Measurements from ENCODE around the gene SCRN1.
"Not testable (repeated sequence)": the region's sequence is repeated elsewhere in the genome, so short reads cannot be mapped to it uniquely, and the experiment has no call there.

Gene SCRN1

DNA sequence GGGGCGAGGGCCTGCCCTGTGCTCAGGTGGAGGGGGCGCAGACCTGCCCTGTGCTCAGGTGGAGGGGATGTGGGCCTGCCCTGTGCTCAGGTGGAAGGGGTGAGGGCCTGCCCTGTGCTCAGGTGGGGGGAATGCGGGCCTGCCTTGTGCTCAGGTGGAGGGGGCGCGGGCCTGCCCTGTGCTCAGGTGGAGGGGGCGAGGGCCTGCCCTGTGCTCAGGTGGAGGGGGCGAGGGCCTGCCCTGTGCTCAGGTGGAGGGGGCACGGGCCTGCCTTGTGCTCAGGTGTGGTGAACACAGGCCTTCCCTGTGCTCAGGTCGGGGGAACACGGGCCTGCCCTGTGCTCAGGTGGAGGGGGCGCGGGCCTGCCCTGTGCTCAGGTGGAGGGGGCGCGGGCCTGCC is 98.8 kb downstream of the SCRN1 start:
- not testable (repeated sequence) for DNase-seq (ENCODE audit: low read depth, low spot score)

- no peak for DNase-seq (ENCODE audit: low read depth, low spot score)
Observed at GRCh38 chr7:29890251-29890650, 99.3 kb downstream of the SCRN1 start.

DNA sequence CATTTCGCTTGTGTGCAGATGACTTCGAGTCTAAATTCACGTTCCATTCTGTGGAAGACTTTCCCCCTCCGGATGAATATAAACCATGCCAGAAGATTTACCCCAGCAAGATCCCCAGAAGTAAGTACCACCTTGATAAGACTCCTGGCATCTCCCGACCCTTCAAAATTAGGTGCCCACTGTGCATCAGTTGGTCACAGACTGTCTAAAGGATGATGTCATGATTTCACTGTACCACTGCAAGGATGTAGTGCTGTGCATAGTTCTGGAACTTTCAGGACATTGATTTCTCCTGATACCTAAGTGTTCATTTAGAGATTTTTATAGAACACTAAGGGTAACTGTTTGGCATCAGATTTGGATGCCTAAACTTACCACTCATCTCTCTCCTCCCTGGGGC is 100.3 kb downstream of the SCRN1 start:
- DNase-seq (ENCODE audit: low read depth, low spot score): no peak

DNA sequence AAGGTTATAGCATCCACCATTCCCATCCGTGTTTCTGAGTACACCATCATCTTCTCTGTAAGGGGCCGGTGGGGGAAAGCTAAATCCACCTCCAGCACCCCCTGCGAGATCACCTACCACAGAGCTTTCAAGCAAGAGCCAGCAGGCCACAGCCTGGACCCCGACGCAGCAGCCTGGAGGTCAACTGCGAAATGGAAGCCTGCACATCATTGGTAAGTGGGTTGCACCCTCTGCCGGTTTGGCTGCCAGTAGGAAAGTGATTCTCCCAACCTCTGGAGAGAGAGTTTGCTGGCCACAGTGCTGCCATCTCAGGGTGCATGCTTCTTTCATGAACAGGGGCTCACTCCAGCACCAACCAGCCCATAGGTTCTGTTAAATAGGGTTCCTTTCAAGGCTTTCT is 101.6 kb downstream of the SCRN1 start:
- no peak for DNase-seq (ENCODE audit: low read depth, low spot score)

GRCh38 chr7:29886827-29887226 is 102.8 kb downstream of the SCRN1 start:
- DNase-seq (ENCODE audit: low read depth, low spot score): no peak

DNA sequence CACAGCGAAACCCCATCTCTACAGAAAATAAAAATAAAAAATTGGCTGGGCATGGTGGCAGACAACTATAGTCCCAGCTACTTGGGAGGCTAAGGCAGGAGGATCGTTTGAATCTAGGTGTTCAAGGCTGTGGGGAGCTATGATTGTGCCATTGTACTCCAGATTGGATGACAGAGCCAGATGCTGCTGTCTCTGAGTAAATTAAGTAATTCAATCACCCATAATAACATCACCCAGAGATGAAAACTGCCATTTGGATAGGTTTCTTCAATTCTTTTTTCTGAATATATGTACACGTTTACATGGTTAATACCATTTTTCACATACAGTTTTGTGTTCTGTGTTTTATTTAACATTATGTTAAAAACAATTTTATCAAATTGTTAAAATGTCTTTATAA is 104.0 kb downstream of the SCRN1 start:
- no peak for DNase-seq (ENCODE audit: low read depth, low spot score)

GRCh38 chr7:29884399-29885272 is 105.0 kb downstream of the SCRN1 start:
- no peak for DNase-seq (ENCODE audit: low read depth, low spot score)

GRCh38 chr7:29883462-29884398 is 105.9 kb downstream of the SCRN1 start:
- no peak for DNase-seq (ENCODE audit: low read depth, low spot score)

GRCh38 chr7:29882481-29882880 is 107.1 kb downstream of the SCRN1 start:
- DNase-seq (ENCODE audit: low read depth, low spot score): no peak

DNA sequence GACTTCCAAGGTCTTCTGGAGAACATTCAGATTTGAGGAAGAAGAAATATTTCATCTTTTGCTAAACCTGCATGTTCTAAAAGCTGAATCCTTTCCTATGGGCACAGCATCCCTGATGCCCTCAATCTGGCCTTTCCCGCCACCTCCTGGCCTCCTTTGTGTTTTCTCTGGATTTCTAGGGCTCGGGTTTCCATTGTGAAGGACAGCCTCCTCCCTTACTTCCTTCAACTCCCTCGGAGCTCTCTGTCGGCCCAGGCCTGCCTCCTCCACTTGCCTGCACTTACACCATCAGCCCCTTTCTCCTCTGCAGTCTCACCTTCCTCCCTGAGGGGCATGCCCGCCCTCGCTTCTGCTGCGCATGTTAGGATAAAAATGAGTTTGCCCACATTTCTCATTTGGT is 107.9 kb downstream of the SCRN1 start:
- DNase-seq (ENCODE audit: low read depth, low spot score): no peak

GRCh38 chr7:29879609-29880008 is 110.0 kb downstream of the SCRN1 start:
- DNase-seq (ENCODE audit: low read depth, low spot score): peak; percentile 32

DNA sequence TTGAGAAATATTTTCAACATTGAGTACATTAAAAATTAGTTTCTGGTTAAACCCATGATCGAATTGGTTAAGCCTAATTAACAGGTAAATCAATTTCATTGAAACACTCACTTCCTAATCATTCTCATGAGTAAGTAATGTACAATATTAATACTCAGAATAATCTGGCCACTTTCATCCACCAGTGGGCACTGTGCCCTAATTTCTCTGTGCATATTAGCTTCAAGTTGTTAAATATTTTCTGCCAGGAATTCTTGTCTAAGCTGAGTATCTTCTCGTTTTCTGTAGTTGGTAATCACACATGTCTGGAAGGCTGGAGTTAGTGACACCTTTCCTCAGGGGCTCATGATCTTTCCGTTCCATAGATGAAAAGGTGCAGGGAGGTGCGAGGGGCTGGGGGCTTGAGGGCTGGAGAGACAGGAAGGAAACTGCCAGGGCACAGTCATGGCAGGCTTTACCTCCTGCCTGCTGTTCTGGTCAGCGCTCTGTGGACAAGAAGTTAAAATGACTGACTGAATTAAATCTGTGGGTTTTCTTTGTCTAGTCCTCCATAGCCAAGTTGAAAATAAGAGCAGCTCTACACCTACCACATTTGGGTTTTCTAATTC is 111.4 kb downstream of the SCRN1 start:
- peak; percentile 8 for DNase-seq (ENCODE audit: low read depth, low spot score)

- no peak for DNase-seq (ENCODE audit: low read depth, low spot score)
Observed at GRCh38 chr7:29877196-29877595, 112.4 kb downstream of the SCRN1 start.

- DNase-seq (ENCODE audit: low read depth, low spot score): no peak
Observed at GRCh38 chr7:29875741-29876140, 113.9 kb downstream of the SCRN1 start.

GRCh38 chr7:29873644-29874294 is 115.8 kb downstream of the SCRN1 start:
- DNase-seq (ENCODE audit: low read depth, low spot score): no peak

GRCh38 chr7:29871787-29872398 is 117.7 kb downstream of the SCRN1 start:
- no peak for DNase-seq (ENCODE audit: low read depth, low spot score)
